Hepatocyte (in vitro differentiated cells): ENCODE data around the gene TMOD1.

Source experiments
- CTCF ChIP-seq: fragments of 200-600 bp; sonication (generic); IDR thresholded peaks from 2 replicates; pipeline ENCODE4 v1.5.1; 2016; ENCODE audit warnings: antibody characterized with exemption, mild to moderate bottlenecking; ENCODE audit not compliant: poor library complexity
- EZH2 ChIP-seq: fragments of 200-600 bp; sonication (generic); IDR thresholded peaks from 2 replicates; pipeline ENCODE4 v1.6.1; 2016; ENCODE audit warnings: antibody characterized with exemption, mild to moderate bottlenecking, borderline replicate concordance
- EZH2phosphoT487 ChIP-seq: fragments of 200-600 bp; sonication (generic); IDR thresholded peaks from one replicate; pipeline ENCODE4 v1.6.1; 2018; ENCODE audit warnings: antibody characterized with exemption, mild to moderate bottlenecking, low read depth, moderate library complexity; ENCODE audit not compliant: unreplicated experiment, severe bottlenecking

- TF ChIP-seq CTCF (no peak), EZH2 (no peak), EZH2phosphoT487 (no peak)
These were observed 31.4 kb upstream of the TMOD1 start for GRCh38 chr9:97470076-97470475.
